Loucy (cell line): ENCODE measurements around the gene MOGAT1.

Source experiments
- EZH2phosphoT487 ChIP-seq: fragments of 200-600 bp; IDR thresholded peaks from 2 replicates; pipeline ENCODE4 v1.6.1; 2018; ENCODE audit warnings: antibody characterized with exemption, mild to moderate bottlenecking, moderate library complexity, borderline replicate concordance
- TF ChIP-seq, protein P1 (sequence below): fragments of 200-600 bp; sonication (generic); conservative IDR thresholded peaks from 2 replicates; pipeline ENCODE4 v1.5.1; 2014; ENCODE audit warnings: mild to moderate bottlenecking, antibody characterized with exemption, low read length

DNA sequence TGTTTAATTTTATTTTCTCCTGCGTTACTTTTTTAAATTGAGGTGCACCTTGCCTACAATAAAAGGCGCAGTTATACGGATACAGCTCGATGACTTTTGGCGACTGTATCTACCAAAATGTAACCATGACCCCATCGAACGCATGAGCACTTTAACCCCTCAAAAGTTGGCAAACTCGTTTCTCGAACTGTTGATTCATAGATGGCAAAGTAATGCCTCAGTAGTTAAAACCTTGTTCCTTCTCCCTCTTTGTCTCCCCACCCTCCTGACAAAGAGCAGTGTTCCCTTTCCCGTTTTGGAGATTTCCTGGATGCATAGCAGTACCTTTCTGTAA is 577 bp downstream of the MOGAT1 start:
- TF ChIP-seq, protein P1, sequence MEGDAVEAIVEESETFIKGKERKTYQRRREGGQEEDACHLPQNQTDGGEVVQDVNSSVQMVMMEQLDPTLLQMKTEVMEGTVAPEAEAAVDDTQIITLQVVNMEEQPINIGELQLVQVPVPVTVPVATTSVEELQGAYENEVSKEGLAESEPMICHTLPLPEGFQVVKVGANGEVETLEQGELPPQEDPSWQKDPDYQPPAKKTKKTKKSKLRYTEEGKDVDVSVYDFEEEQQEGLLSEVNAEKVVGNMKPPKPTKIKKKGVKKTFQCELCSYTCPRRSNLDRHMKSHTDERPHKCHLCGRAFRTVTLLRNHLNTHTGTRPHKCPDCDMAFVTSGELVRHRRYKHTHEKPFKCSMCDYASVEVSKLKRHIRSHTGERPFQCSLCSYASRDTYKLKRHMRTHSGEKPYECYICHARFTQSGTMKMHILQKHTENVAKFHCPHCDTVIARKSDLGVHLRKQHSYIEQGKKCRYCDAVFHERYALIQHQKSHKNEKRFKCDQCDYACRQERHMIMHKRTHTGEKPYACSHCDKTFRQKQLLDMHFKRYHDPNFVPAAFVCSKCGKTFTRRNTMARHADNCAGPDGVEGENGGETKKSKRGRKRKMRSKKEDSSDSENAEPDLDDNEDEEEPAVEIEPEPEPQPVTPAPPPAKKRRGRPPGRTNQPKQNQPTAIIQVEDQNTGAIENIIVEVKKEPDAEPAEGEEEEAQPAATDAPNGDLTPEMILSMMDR: no peak
- no peak for TF ChIP-seq EZH2phosphoT487
